Measurements from ENCODE around the gene MBOAT2.

MBOAT2 gene

GRCh38 chr2:8886876-8887275 is 116.6 kb downstream of the MBOAT2 start:
- H3K27me3 ChIP-seq (ENCODE audit: insufficient read depth, poor library complexity, severe bottlenecking) = peaks cover 8% of the 10 kb centered on the region
- TF ChIP-seq REST (IDR thresholded peaks at IDR 0.05; ENCODE audit: insufficient replicate concordance, low read depth) (no peak), GABPA (IDR thresholded peaks at IDR 0.05; ENCODE audit: low read depth) (no peak), POLR2AphosphoS5 (IDR thresholded peaks at IDR 0.05; ENCODE audit: low read depth) (no peak), CTCF (IDR thresholded peaks at IDR 0.05; ENCODE audit: insufficient read depth, low read length) (no peak), SPI1 (IDR thresholded peaks at IDR 0.05; ENCODE audit: borderline replicate concordance, low read depth) (no peak)
- H3K27ac ChIP-seq (replicated peaks) = no peak overlapping the region
- no peak overlapping the region for H3K4me3 ChIP-seq (replicated peaks; ENCODE audit: insufficient read depth, low read length)
- no peak for DNase-seq (ENCODE audit: low read depth in 1 of 2, low spot score in 1 of 2)

GRCh38 chr2:8886202-8886518 is 117.3 kb downstream of the MBOAT2 start:
- Histone ChIP-seq H3K27ac (replicated peaks) (no peak overlapping the region), H3K27me3 (ENCODE audit: insufficient read depth, poor library complexity, severe bottlenecking) (peaks cover 8% of the 10 kb centered on the region), H3K4me3 (replicated peaks; ENCODE audit: insufficient read depth, low read length) (no peak overlapping the region)
- TF ChIP-seq GABPA (IDR thresholded peaks at IDR 0.05; ENCODE audit: low read depth) (no peak), REST (IDR thresholded peaks at IDR 0.05; ENCODE audit: insufficient replicate concordance, low read depth) (no peak), CTCF (IDR thresholded peaks at IDR 0.05; ENCODE audit: insufficient read depth, low read length) (no peak)
- no peak for DNase-seq (ENCODE audit: low read depth in 1 of 2, low spot score in 1 of 2)

GRCh38 chr2:8885449-8886201 is 117.9 kb downstream of the MBOAT2 start:
- Histone ChIP-seq H3K27me3 (ENCODE audit: insufficient read depth, poor library complexity, severe bottlenecking) (peaks cover 8% of the 10 kb centered on the region), H3K27ac (replicated peaks) (no peak overlapping the region), H3K4me3 (replicated peaks; ENCODE audit: insufficient read depth, low read length) (no peak overlapping the region)
- no peak for DNase-seq (ENCODE audit: low read depth in 1 of 2, low spot score in 1 of 2)
- TF ChIP-seq CTCF (IDR thresholded peaks at IDR 0.05; ENCODE audit: insufficient read depth, low read length) = no peak

- Histone ChIP-seq H3K27me3 (ENCODE audit: insufficient read depth, poor library complexity, severe bottlenecking) (peaks cover 8% of the 10 kb centered on the region), H3K4me3 (replicated peaks; ENCODE audit: insufficient read depth, low read length) (no peak overlapping the region), H3K27ac (replicated peaks) (no peak overlapping the region)
- DNase-seq (ENCODE audit: low read depth in 1 of 2, low spot score in 1 of 2) = no peak
- TF ChIP-seq SPI1 (IDR thresholded peaks at IDR 0.05; ENCODE audit: borderline replicate concordance, low read depth) = no peak
- TF ChIP-seq REST (IDR thresholded peaks at IDR 0.05; ENCODE audit: insufficient replicate concordance, low read depth) = no peak
- no peak for TF ChIP-seq CTCF (IDR thresholded peaks at IDR 0.05; ENCODE audit: insufficient read depth, low read length)
- TF ChIP-seq POLR2AphosphoS5 (IDR thresholded peaks at IDR 0.05; ENCODE audit: low read depth) = no peak
- TF ChIP-seq GABPA (IDR thresholded peaks at IDR 0.05; ENCODE audit: low read depth) = no peak
Observed at GRCh38 chr2:8884812-8885211, 118.7 kb downstream of the MBOAT2 start.

Data from HL-60 (cell line).